ENCODE data around the gene SLC9C1. TPM values are rescaled to one million over a fixed set of nuclear protein-coding genes. Genes with fewer than 3 reads are reported as not detected.

Gene SLC9C1
- total RNA-seq: not detected

DNA sequence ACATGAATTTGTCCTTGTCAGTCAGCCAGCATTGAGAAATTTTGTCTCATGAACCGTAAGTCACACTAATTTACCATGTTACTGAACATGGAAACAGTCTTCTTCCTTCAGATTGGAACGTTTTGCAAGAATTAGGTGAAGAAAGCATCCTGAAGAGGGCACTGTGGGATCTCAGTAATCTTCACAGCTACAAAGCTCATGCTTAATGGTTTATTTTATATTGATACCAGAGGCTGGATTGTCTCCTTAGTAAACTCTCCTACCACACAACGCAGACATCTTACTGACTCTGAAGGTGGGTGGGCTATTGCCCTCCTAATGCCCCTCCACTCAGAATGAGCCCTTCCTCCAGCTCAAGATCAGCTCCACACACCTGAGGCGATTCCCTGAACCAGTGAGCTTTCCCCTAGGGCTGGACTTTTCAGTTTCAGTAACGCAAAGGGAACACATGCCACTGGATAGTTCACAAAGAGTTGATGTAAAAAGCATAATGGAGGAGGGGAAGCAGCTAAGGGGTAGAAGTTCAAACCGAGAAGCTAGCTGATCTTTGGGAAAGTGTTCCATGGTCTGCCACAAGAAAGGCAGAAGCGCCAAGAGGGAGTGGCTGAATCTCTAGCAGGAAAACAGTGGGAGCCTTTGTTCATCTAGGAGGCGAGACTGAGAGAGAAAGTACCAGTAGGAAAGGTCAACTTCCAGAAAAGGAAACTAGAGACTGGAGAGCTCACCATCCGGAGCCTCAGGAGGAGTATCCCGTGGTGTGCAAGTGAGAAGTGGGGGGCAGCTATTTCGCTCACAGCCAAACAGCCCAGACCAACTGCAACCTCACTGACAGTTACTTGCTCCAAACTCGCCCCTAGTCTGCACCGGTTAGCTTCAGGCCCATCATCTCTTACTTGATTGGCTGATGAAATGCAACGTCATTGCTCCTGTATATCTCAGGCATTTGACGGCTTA is at the start of gene SLC9C1:
Gene SLC9C1 (minus strand): TSS at position 849 of the 954 bp plus-strand sequence. CDS start 7,425 bp downstream, outside the sequence.
- ChIA-PET CTCF (interaction anchor here (0.7 to 6.2 kb wide), 45 partner anchors 10 to 289 kb away, joined by 3 to 66 read pairs (median 3); partner anchors contain the start of gene CD200), POLR2A (no interaction called here)
- intact Hi-C loops (cut with micrococcal nuclease): loop anchor here (10.0 kb wide), 1 partner anchor 159 kb away; the partner anchor contains the start of gene GCSAM
- Mint-ChIP-seq H3K4me3 (peak within 1 kb of the TSS; percentile 41), H3K9me3 (no peaks in the 10 kb centered on the region), H3K36me3 (ENCODE audit: low read depth) (no peaks in the 10 kb centered on the region), H3K27me3 (no peaks in the 10 kb centered on the region), H3K27ac (no peak within 1 kb of the TSS), H3K4me1 (ENCODE audit: low read depth) (peaks cover 22% of the 10 kb centered on the region)
- DNase-seq (peak; percentile 57), ATAC-seq (peak; percentile 69)
- peak; percentile 54 for TF ChIP-seq CTCF (IDR thresholded peaks at IDR 0.05)

DNA sequence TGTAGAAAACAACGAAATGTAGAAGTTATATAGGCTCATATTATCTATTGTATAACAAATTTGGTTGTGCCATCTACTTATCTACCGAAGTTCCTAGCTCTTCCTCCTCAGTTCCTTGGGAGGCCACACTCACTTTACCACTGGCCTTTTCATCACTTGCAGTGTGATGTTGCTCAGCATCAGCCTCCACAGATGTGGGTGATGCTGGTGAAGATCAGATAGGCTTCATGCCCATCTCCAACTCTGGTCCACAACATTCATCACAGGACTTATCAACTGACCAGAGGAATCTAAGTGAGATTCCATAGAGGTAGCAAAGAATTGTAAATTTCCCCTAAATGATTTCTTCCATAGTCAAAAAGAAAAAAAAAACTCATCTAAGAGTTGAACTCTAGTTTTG is 47.4 kb upstream of the SLC9C1 start:
- Mint-ChIP-seq H3K4me1 (ENCODE audit: low read depth) (peaks cover 45% of the 10 kb centered on the region), H3K4me3 (no peak overlapping the region), H3K36me3 (ENCODE audit: low read depth) (peaks cover 63% of the 10 kb centered on the region), H3K9me3 (no peaks in the 10 kb centered on the region), H3K27ac (no peak overlapping the region), H3K27me3 (no peaks in the 10 kb centered on the region)
- TF ChIP-seq CTCF (IDR thresholded peaks at IDR 0.05): no peak
- ATAC-seq: no peak
- POLR2A ChIA-PET: no interaction called here
- CTCF ChIA-PET: no interaction called here
- intact Hi-C loops (cut with micrococcal nuclease): no loop called here
- no peak for DNase-seq

DNA sequence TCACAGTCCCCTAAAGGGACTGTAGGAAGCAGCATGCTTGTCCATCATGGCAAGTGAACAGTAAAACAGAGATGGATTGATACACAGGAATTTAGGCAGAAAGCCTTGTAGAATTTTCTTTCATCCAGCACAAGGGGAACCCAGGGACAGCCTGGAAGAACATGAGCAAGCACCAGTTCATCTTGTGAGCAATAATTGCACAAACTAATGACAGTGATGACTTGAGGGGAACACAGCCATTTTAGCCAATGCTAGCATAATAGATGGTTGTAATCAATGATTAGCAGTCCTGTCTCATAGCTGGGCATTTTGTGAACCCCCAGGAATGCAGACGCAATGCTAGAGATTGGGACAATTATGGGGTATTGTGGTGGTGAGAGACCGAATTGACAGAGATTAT is 45.6 kb upstream of the SLC9C1 start:
- no peaks in the 10 kb centered on the region for H3K9me3 Mint-ChIP-seq
- CTCF ChIA-PET: no interaction called here
- no peak overlapping the region for H3K4me3 Mint-ChIP-seq
- DNase-seq: no peak
- TF ChIP-seq CTCF (IDR thresholded peaks at IDR 0.05): no peak
- H3K27me3 Mint-ChIP-seq: no peaks in the 10 kb centered on the region
- H3K27ac Mint-ChIP-seq: no peak overlapping the region
- peaks cover 59% of the 10 kb centered on the region for H3K4me1 Mint-ChIP-seq (ENCODE audit: low read depth)
- peaks cover 64% of the 10 kb centered on the region for H3K36me3 Mint-ChIP-seq (ENCODE audit: low read depth)
- no peak for ATAC-seq
- intact Hi-C loops (cut with micrococcal nuclease): no loop called here
- POLR2A ChIA-PET: interaction anchor here (0.5 to 0.9 kb wide), 2 partner anchors 75 to 169 kb away, joined by 3 read pairs; no protein-coding TSS in a partner anchor

GRCh38 chr3:112339134-112339533 is 45.1 kb upstream of the SLC9C1 start:
- Mint-ChIP-seq H3K4me3 (no peak overlapping the region), H3K9me3 (no peaks in the 10 kb centered on the region), H3K27me3 (no peaks in the 10 kb centered on the region), H3K4me1 (ENCODE audit: low read depth) (peaks cover 61% of the 10 kb centered on the region), H3K36me3 (ENCODE audit: low read depth) (peaks cover 60% of the 10 kb centered on the region), H3K27ac (no peak overlapping the region)
- ChIA-PET CTCF (interaction anchor here (1.1 to 2.4 kb wide), 3 partner anchors 23 to 34 kb away, joined by 3 to 6 read pairs (median 4); no protein-coding TSS in a partner anchor), POLR2A (interaction anchor here (0.9 kb wide), 1 partner anchor 170 kb away, joined by 3 read pairs; no protein-coding TSS in a partner anchor)
- DNase-seq (no peak), ATAC-seq (no peak)
- intact Hi-C loops (cut with micrococcal nuclease): no loop called here
- no peak for TF ChIP-seq CTCF (IDR thresholded peaks at IDR 0.05)

GRCh38 chr3:112338727-112339056 is 44.7 kb upstream of the SLC9C1 start:
- no peak for ATAC-seq
- Mint-ChIP-seq H3K36me3 (ENCODE audit: low read depth) (peaks cover 57% of the 10 kb centered on the region), H3K27me3 (no peaks in the 10 kb centered on the region), H3K9me3 (no peaks in the 10 kb centered on the region), H3K4me1 (ENCODE audit: low read depth) (peaks cover 63% of the 10 kb centered on the region), H3K4me3 (no peak overlapping the region), H3K27ac (peak overlapping the region; percentile 75)
- no peak for DNase-seq
- POLR2A ChIA-PET: interaction anchor here (0.9 to 1.2 kb wide), 2 partner anchors 98 to 170 kb away, joined by 3 read pairs; no protein-coding TSS in a partner anchor
- CTCF ChIA-PET: interaction anchor here (1.0 to 2.4 kb wide), 7 partner anchors 12 to 181 kb away, joined by 3 to 6 read pairs (median 4); no protein-coding TSS in a partner anchor
- intact Hi-C loops (cut with micrococcal nuclease): no loop called here
- no peak for TF ChIP-seq CTCF (IDR thresholded peaks at IDR 0.05)

Data from activated CD8-positive, alpha-beta T cell treated with anti-CD3 and anti-CD28 coated beads for 36 hours (primary cell).